GM19397 (cell line): Measurements from ENCODE around the gene TMEM108.

Experiments
- ATAC-seq: cut with Tn5 transposase; IDR thresholded peaks from one replicate; pipeline ENCODE4 v1.9.1; 2021; ENCODE audit warnings: mild to moderate bottlenecking, moderate library complexity; ENCODE audit not compliant: unreplicated experiment

The TMEM108 gene

DNA sequence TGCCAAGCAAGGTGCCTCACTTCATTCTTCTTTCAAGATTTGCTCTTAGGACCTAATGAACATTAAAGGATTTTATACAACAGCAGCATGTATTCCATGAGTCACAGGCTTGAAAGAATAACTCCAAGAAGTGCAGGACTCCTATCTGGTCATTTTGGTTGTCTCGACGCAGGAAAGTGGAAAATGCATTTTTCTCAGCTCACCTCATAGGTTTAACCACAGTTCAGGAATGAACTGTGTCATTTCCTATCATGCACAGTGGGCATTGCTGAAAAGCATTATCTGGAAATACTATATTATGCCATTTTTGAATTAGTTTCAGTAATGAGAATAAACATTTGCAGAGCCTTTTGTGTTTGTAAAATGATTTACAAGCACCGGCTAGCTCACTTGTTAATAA, 263.0 kb downstream of the TMEM108 start:
- no peak for ATAC-seq

DNA sequence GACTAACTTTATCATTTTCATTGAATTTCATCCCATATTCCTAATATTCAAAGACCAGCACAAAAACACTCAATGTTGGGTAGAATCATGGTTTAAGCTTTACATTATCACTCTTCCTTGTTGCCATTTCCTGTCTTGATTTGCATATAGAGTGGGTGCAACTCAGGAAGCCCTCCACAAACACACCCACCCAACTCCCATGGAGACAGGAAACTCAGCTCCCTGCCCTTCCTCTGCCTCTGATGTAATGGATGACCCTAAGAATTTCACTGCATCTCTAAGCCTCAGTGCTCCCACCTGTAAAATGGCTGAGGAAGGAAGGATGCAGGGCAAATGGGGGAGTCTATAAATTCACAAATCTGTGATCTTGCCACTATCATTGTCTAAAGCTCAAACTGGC, 263.5 kb downstream of the TMEM108 start:
- ATAC-seq = no peak

DNA sequence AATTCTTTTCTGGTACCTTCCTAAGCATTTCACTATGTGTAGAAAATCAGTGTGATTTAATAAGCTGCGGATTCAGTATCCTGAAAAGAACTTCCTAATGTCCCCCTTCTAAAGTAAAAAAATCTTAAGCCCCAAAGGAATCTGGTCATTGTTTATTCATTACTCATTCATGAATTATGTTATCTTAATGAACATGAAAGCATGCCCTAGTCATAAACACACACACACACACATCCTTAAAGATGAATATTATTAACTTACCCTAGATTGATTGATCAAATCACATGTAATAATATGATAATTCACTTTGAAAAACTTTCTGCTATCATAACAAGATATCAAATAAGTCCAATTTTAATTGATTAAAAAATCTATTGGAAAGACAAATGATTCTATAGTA, 265.2 kb downstream of the TMEM108 start:
- ATAC-seq = no peak

DNA sequence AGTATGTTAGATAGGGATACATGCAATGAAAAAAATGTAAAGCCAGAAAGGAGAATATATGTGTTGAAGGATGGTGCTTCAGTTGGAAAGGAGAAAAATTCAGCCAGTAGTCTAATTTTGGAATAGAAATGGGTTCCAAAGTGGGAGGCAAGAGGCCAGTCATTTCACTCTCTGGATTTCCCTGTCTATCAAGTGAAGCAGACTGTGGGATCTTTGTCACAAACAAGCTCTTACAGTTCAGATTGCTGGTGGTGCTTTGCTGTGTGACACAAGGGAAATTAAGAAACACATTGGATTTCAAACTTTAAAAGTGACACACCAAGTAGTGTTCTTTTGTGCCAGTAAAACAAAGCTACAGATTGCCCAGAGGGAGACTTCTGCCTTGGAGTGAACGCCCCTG, 279.7 kb downstream of the TMEM108 start:
- ATAC-seq = no peak

DNA sequence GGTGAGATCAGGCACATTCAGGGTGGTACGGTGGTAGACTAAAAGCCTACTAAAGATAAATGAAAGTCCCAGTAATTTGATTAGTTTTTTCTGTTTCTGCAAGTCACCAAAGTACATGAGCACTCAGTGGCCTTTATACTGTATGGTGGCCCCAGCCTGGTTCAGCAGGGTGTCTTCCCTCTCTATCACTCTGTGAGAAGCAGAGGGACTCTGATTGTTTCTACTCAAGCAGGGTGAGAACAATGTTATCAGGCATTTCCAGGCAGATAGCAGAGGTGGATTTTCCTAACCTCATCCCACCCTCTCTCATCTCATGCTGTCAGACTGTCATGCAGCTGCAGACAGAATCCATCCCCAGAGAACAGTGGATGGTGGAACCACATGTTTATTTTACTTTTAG, 290.2 kb downstream of the TMEM108 start:
- no peak for ATAC-seq

DNA sequence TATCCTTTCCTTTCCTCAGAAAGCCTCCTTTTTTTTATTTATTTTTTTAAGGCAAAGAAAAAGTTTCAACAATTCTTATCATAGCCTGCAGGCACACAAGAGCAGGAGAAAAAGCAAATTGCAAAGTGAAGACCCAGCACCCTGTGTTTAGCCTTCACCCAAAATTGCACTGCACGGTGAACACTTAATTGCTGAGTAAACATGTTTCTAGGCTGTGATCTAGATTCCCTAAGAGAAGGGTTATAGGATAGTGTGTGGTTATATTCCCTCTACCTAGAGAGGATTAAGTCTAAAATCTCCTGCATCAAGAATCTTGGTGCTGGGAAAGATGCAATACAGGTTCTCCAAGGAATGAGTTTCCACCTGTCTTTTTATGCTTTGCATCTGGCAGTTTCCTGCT, 291.4 kb downstream of the TMEM108 start:
- no peak for ATAC-seq

DNA sequence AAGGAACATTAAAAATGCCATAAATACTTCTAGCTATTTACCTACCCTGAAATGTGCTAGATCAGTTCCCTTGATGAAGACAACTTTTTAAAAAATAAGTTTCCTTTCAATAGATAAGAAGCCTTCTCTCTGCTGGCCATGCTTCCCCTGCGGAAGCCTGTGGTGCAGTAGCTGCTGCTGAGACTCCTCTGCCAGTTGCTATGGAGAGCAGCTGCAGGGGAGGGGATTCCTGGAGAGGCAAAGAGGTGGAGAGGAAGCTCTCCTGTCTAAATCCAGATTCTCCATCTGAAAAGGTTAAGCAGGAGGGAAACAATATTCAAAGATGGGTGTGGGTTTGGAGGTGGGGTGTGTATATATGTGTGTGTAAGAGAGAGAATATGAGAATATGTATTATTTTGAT, 291.9 kb downstream of the TMEM108 start:
- no peak for ATAC-seq

DNA sequence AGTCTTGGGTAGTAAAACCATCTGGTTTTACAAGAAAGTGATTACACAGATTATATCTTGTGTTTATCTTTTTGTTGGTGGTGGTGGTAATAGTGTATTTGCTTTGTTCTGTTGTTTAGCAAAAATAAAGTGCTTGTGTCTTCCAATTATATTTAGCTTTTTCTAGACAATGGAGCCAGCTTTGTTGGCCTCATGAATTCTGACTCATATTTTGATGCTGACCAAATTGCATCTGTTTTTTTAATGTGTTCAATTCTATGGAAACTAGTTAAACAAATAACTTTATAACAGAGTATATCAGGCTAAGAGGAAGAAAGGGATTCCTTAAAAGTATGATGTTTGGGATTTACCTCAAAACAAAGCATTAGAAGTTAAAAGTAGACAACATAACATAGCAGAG, 292.3 kb downstream of the TMEM108 start:
- ATAC-seq = no peak

DNA sequence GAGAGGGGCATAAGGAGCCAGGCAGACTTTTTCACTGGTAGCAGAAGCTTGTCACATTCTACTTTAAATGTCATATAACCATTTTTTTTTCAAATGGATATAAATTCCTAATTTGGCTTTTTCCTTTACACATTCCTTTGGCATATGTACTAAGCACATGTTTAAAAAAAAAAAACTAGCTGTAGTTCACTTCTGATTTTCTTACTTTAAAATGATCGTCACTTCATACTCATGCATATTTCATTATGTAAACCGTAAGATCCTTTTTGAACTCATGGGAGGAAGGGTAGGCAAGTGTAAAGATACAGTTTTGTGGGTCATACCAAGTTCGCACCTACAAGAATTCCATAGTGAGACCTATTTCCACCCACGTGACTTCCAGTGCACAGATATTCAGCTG, 316.5 kb downstream of the TMEM108 start:
- no peak for ATAC-seq

DNA sequence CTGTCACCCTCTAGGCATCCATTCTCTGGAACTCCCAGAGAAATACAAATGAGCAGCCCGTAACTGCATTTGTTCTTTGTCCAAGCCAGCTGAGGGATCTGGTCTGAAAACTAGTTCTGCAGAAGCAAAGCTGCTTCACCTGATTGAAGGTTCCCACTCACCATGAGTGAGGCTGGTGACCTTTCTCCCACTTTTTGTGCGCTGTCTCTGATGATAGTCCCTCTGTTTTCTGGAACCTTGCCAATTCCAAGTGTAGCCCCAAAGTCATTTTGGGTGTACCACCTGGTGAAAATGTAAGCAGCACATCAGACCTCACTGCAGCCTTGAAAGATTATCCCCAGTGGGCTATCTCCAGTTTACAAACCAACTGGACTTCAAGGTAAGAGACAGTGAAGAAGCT, 322.3 kb downstream of the TMEM108 start:
- no peak for ATAC-seq

DNA sequence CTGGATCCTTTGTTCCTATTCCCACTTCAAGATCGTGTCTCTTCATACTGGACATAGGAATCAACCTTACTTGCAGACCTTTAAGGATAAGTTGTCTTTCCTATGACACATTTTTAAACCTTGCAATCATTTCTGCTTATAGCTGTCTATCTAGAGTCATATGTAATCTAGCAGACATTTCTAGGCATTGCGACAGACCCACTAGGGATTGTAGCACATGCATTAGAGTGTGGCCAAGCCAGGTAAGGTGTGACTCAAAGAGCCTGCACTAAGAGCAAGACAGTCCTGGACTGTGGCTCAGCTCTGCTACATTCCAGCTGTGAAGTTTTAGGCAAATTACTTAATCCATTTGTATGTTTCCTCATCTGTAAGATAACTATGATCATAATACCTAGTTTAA, 322.8 kb downstream of the TMEM108 start:
- no peak for ATAC-seq

DNA sequence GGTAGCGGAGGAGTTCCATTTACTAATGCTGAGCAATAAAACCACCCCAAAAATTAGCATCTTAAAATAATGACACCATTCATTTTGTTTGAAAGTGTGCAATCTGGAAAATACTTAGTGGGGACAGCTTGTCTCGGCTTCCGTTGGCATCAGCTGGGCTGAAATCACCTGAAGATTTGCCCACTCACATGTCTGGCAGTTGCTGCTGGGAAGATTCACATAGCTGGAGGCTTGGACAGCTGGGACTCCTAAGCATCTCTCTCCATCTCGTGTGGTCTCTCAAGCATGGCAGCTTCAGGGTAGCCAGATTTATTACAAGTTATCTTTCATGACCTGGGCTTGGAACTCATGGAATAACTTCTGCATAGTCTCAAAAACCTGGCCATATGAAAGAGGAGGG, 323.2 kb downstream of the TMEM108 start:
- ATAC-seq = no peak

DNA sequence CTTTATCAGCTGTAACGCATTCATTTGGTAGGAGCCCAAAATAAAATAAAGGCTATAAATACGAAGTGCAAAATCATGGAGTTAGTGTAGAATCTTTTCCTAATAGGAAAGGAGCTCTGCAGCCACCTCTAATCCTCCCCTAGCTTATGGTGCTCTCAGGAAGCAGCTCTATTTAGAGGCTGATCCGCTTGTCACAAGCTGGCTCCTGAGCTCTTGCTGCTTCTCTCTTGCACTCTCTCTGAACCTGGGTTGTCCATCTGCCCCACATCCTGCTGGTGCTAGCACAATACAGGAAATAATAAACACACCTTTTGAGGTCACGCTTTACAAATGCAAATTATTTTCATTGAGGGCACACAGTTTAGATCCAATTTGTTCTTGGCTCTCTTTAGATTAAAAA, 324.3 kb downstream of the TMEM108 start:
- no peak for ATAC-seq

DNA sequence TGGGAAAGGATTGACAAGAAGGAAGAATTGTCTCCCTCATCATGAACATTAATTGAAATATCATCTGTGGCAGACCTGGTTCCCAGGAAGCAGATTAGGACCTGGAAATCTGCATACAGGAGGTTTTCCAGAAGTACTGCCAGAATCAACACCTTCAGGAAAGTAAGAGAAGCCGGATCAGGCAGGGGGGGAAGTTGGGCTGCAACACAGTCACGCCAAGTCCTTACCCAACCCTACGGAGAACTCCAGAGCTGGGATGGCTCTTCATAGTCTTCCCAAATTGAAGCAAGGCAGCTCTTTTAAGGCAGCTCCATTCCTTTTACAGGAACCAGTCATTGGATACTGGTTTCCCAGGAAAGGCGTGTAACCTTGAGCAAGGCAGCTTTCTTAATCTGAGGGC, 326.5 kb downstream of the TMEM108 start:
- ATAC-seq = no peak

DNA sequence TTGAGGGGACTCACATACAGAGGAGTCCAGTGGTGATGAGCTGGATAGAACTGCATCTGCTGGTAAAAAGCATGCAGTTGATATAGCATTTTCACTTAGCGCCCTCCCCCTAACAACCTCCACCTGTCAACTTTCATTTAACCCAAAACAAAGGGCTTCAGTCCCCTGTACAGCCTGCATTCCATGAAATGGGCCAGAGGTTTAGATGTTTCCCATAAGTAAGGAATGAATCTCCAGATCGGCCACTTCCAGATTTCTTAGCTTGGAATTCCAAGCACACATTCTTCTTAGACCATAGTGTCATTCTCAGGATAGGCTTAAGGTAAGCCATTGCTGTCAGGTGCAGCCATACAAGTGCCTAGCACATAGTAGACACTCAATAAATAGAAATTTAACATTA, 328.7 kb downstream of the TMEM108 start:
- ATAC-seq = no peak

DNA sequence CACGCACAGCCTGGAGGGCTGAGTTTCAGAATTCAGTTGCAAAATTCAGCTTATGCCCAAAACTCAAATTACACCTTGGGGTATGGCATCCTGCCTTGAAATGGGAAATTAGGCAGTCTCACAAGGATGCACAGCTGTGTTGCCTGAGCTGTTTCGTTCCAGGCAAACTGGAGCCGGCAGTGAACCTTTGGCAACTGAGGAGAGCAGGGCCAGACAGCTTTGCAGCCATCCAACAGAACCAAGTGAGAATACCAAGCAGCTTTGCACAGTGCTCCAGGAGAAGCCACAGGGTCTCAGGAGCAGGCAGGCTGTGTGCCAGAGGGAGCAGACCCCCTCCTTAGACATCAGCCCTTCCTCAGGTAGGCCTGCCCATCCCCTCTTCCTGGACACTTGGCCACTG, 329.2 kb downstream of the TMEM108 start:
- ATAC-seq = no peak

DNA sequence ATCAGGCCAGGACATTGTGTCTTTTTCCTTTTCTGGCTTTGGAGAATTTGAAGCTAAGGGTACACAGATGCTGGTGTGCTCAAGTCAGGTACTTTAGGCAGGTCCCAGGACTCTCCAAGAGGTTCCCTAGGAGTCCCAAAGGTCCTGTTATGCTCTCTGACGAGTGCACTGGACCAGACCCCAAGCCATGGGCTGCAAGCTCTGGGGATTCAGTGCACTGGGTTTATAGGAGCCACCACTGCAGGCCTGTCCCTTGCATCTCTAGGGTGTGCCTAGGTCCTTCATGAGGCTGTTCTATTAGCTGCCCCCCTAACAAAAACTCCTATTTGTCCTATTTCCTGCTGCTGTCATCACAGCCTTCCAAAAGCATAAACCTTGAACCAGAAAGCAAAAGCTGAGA, 329.8 kb downstream of the TMEM108 start:
- no peak for ATAC-seq

DNA sequence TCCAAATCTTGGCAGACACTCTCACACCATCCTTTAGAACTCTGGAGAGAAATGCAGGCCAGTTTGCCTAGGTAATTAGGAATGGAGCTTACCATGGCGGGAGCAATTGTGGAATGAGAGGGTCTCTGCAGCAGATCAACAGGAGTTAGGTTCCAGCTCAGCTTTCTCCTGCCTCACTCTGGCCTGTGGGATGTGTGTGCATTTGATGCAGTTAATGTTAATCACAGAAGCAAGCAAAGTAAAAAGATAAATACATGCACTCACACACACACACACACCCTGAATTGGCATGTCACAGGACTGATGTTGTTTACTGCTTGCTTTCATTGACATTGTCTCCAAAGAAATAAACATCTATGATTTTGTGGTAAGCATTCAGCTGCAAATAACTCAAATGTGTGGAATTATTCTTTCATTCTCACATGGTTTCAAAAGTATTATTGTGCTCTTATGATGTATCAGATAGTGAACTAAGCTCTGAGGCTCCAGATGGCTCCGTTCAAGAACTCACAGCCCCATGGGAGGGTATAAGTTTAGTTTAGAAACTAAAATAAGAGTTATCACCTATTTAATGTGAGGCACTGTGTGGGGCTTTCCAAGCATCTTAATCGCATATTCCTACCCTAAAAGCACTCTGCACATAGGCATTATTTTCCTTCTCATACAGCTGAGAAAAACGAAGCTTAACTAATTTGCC, 330.3 kb downstream of the TMEM108 start:
- ATAC-seq = no peak

DNA sequence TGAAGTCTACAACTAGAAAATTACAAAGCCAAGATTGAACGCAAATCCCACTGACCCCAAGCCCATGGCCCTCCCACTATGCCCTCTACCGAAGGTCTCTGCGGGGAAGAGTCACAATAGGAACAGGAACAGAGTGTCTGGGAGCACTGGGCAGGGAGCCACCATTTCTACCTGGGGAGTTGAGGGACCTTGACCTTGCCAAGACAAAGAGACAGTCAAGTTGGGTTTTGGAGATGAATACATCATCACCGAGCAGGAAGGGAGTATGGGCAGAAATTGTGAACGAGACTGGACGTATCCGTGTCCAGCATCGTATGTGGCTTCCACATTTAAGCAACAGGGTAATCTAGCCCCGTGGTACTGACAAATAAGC, 330.9 kb downstream of the TMEM108 start:
- no peak for ATAC-seq

DNA sequence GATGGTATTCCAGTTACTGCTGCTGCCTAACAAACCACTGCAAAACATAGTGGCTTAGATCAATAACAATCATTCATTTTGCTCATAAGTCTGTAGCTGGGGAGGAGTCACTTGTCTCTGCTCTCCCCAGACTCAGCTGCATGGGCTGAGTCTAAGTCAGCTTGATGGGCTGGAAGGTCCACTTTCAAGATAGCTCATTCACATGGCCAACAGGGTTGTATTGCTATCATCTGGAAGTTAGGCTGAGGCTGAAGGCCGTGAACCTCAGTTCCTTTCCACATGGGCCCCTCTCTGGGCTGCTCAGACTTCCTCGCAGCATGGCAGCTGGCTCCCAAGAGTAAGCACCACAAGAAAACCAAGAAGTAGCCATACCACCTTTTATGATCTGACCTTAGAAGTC, 333.0 kb downstream of the TMEM108 start:
- no peak for ATAC-seq

DNA sequence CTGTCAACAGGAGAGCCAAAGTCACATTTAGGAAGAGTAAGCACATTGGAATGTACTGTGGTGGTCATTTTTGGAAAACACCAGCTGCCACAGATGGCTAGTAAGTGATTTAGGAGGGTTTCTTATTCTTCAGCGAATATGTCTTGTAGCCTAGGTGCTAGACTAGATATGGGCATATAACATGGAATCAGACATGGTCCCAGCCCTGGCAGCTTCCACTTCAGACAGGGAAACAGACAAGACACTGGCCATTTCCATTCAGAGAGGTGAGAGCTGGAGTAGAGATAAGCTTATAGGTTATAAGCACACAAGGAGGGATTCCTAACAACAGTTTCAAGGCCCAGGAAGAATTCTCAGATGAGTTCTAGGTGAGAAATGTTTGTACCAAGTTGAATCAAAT, 333.5 kb downstream of the TMEM108 start:
- no peak for ATAC-seq

DNA sequence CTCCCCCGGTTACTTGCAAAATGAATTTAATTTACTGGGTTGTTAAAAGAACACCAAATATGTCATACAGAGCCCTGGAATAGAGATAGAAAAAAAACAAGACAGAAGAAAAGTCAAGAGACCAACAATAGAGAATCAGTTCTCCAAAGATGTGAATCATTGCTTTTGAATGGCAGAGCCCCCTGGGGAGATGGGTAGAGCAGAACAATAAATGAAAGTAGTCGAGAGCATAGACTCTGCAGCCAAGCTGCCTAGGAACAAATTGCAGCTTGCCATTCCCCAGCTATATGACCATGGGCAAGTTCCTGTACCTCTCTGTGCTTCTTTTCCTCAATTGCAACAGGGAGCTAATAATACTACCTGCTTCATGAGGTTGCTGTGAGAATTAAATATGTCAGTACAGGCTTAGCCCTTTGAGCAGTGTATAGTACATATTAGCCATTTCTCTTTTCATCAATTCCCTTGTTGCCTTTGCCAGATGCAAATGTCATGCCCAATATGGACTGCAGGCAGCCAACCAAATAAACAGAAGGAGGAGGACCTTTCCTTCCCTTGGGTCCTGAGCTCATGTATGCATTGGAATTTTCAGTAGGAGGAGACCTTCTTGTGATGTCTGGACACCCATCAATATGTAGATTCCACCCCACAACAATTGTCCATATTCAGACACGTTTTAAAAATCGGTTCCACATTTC, 336.7 kb downstream of the TMEM108 start:
- no peak for ATAC-seq

DNA sequence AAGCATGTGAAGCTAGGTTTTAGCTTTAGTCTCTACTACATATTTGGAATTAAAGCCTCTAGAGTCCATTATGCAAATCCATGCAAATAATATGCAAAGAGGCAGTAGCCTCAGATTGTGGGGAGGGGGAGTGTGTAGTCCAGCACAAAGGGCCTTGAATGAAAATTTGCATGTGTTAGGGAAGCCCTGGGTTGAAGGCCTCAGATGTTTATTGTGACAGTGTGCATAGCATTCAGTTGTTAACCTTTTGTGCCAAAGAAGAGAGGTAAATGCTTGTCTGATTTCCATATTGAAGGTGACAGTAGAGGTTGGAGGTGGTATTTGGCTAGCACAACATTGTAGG, 337.2 kb downstream of the TMEM108 start:
- ATAC-seq = no peak
